GM12873 (cell line): ENCODE results near the gene KCNE4.

Experiments
- TF ChIP-seq, protein P1 (sequence below): IDR thresholded peaks from 2 replicates; pipeline ENCODE4 v1.5.1; 2012; ENCODE audit warnings: low read depth, mild to moderate bottlenecking, moderate library complexity, low read length, control low read depth; ENCODE audit not compliant: insufficient read depth; ENCODE audit errors: missing control alignments

Gene KCNE4

DNA sequence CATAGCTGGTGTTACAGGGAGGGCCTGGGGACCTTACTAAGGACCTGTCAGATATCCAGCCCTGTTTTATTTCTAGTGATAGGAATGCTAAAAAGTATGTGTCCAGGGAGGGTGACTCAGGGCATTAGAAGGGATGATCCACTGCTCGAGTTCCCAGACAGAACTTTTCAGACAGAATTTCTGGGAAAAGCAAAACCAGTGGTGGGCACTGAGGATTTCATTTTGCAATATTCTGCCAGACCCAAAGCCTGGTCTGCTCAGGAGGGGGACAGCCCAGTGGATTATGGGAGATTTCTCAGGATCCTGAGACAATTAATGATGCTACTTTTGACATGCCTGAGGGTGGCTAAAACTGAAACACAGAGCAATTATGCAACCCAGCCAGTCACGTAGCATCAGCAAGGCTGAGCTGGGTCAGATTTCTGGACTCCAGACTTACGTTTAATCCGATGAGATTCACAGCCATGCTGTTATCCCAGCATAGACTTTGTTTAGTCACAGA lies 4.7 kb upstream of the KCNE4 start:
- TF ChIP-seq, protein P1, sequence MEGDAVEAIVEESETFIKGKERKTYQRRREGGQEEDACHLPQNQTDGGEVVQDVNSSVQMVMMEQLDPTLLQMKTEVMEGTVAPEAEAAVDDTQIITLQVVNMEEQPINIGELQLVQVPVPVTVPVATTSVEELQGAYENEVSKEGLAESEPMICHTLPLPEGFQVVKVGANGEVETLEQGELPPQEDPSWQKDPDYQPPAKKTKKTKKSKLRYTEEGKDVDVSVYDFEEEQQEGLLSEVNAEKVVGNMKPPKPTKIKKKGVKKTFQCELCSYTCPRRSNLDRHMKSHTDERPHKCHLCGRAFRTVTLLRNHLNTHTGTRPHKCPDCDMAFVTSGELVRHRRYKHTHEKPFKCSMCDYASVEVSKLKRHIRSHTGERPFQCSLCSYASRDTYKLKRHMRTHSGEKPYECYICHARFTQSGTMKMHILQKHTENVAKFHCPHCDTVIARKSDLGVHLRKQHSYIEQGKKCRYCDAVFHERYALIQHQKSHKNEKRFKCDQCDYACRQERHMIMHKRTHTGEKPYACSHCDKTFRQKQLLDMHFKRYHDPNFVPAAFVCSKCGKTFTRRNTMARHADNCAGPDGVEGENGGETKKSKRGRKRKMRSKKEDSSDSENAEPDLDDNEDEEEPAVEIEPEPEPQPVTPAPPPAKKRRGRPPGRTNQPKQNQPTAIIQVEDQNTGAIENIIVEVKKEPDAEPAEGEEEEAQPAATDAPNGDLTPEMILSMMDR = no peak

DNA sequence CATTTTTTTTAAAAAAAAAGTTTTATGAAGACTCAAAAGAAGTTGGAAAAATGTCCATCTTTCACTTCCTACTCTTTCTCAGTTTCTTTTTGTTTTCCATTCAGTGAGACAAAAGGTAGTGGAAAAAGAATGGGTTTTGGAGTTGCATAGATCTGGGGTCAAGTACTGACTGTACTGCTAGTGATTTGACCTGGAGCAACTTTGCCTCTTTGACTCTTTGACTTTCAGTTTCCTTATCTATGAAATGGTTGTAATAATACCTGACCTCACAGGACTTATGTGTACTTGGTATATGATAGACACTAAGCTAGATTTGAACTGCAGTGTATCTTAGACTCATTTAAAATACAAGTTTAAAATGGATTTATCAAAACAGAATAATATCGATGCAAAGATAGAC lies 3.5 kb upstream of the KCNE4 start:
- TF ChIP-seq, protein P1 = no peak

DNA sequence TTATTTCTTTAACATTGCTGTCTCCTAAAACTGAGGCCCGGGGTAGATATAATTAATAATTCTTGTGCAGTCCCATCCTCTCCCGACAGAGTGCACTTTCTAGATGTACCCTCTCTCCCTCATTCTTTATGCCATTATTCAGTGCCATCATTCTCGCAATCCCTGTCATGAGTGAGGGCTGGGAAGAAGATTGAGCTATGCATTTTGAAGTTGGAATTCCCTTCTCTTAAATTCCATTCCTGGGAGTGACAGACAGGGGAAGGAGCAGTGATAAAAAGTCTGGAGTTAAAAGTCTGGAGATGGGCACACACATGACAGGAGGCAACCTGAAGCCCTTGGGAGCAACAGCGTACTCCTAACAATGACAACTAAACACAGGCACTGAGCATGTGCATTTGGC lies 2.6 kb upstream of the KCNE4 start:
- TF ChIP-seq, protein P1 = no peak

DNA sequence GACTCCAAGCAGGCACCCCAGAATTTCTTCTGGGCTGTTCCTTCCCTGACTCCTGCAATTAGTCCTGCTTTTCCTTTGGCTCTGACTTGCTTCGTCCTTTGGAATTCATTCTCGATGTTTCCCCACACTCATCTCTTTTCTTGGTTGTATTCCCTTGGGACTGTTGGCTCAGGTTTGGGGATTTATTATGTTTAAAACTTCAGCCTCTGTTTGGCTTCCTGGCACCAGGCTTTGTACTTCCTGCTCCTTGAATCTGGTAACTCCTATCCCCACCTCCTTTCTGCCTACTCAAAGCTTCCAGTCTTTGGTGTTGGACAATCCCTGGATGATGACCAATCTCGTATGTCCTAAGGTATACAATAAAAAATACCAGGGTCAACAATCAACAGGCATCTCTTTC lies 1.8 kb upstream of the KCNE4 start:
- TF ChIP-seq, protein P1 = no peak

DNA sequence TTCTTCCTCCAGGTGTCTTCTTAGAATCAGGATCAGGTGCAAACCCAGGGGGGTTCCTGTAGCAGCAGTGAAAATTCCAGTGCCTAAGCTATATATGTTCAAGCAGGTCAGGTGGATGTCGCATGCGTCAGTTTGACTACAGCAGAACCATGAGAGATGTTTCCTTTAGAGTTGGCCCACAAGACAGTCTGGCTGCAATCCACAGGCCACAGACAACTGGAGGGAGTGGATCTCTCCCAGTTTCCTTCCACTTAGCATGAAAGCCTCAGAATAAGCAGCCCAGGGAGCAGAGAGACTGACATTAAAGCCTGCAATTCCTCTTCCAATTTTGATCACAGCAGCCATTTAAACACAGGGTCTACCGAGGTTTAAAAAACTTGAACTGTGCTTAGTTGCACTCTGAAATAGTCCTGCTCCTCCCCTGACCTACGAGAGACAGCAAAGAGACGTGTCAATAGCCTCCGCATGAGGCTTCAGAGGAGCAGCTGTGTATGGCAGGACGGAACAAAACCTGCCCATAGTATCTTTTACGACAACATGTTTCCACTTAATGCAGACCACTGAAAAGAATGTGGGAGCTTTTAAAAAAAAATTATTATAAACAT lies 988 bp upstream of the KCNE4 start:
- TF ChIP-seq, protein P1 = no peak

DNA sequence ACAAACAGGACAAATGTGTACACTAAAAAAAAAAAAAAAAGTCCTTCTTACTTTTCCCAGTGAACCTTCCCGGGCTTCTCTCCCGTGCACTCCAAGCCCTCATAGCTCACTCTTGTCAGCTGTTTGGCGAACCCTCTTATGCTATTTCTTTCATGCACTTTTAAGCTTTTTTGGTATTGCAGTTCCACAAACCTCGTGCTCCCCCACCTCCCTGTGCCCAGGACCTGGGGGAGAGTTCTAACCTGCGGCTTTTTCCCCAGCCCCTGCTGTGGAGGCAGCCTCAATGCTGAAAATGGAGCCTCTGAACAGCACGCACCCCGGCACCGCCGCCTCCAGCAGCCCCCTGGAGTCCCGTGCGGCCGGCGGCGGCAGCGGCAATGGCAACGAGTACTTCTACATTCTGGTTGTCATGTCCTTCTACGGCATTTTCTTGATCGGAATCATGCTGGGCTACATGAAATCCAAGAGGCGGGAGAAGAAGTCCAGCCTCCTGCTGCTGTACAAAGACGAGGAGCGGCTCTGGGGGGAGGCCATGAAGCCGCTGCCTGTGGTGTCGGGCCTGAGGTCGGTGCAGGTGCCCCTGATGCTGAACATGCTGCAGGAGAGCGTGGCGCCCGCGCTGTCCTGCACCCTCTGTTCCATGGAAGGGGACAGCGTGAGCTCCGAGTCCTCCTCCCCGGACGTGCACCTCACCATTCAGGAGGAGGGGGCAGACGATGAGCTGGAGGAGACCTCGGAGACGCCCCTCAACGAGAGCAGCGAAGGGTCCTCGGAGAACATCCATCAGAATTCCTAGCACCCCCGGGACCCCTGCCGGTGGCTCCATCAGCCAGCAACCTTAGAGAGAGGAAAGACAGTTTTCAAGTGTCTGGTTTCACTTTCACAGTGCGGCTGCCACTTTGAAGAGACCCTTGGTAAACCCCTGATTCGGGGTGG lies 826 bp downstream of the KCNE4 start:
- TF ChIP-seq, protein P1 = no peak

DNA sequence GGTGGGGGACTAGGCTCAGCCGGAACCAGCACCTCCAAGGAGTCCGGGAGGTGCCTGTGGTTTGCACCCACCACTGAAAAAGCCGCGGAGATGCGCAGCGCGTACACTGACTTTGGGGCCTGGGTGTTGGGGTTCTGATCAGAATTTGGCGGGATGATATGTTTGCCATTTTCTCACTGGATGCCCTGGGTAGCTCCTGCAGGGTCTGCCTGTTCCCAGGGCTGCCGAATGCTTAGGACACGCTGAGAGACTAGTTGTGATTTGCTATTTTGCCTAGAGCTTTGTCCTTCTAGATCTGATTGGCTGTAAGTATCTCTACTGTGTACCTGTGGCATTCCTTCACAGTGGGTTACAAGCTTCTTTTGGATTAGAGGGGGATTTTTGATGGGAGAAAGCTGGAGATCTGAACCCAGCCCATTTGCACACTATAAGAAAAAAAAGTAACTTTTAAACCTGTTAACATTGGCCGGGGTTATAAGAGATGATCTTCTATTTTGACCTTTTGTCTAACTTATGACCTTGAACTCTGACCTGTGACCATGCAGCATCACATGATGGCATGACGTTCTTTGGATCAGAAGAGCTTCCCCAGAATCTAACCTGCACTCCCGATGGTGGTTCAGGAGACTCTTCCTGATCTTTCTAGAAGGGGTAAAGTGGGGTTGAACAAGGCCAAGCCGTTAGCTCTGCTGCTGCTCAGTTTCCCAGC lies 1.6 kb downstream of the KCNE4 start:
- TF ChIP-seq, protein P1 = no peak
